VCaP (cell line): ENCODE data around the gene NPHP1.
"Not testable (repeated sequence)": the region's sequence is repeated elsewhere in the genome, so short reads cannot be mapped to it uniquely, and the experiment has no call there.

Experiments used
- H3K27ac ChIP-seq: fragments of 450-650 bp; 2 replicates; pipeline ENCODE4 v1.5.1; 2017
- CTCF ChIP-seq: fragments of 450-650 bp; conservative IDR thresholded peaks from 2 replicates; pipeline ENCODE4 v1.5.1; 2017; ENCODE audit warnings: mild to moderate bottlenecking, moderate library complexity

Gene NPHP1

GRCh38 chr2:110216803-110217202, 12.0 kb upstream of the NPHP1 start:
- no peak for TF ChIP-seq CTCF
- peak overlapping the region; percentile 25; the same call in 1 of the 2 replicates for H3K27ac ChIP-seq

DNA sequence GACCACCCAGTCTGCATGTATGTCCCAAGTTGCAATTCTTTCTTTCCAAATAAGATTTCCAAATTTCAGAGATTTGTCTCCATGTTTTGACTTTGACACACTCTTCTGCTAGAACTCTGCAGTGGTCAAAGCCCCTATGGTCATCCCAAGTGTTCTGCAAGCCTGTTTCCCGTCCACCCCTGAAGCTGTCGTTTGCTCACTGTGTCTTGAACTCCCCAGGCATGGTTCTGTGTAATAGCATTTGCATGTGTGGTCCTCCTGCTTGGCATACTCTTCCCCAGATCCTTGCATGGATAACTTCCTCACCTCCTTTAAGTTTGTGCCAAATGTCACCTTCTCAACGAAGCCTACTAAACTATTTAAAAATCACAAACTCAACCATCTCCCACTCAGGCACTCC, 11.4 kb upstream of the NPHP1 start:
- H3K27ac ChIP-seq, result no peak overlapping the region
- TF ChIP-seq CTCF, result no peak

DNA sequence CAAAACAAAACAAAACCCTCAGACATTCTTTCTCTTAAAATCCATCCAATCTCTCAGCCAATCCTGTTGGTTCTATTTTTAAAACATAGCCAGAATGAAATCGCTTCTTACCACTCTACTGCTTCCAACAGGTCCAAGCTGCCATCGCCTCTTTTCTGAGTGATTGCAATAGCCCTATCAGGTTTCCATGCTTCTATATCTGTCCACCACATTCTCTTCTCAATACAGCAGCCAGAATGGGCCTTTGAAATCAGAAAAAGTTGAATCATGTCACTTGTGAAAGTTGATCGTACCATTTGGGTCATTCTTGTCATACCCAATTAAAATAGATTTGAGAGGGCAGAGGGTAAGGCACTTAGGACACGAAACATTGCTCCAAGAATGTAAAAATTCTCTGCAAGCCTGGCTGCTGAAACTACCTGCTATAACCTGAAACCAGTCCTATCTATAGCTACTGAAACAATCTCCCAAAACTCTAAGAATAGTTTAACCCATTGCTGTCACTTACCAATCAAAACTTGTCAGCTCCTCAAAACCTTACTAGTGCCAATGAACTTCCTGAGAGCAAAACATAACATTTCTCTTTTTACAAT, 10.8 kb upstream of the NPHP1 start:
- no peak overlapping the region for H3K27ac ChIP-seq
- no peak for TF ChIP-seq CTCF

- H3K27ac ChIP-seq, result no peak overlapping the region
- no peak for TF ChIP-seq CTCF
Observed at GRCh38 chr2:110215091-110215490, 10.3 kb upstream of the NPHP1 start.

- not testable (repeated sequence) for H3K27ac ChIP-seq
Observed at GRCh38 chr2:110213522-110213921, 8.7 kb upstream of the NPHP1 start.

GRCh38 chr2:110211938-110212858, 7.4 kb upstream of the NPHP1 start, which contains the start of gene MTLN:
TSS of gene MTLN (minus strand) at chr2:110212547. CDS start at chr2:110212525, 22 bp downstream.
- H3K27ac ChIP-seq, result peak within 1 kb of the TSS; percentile 89
- TF ChIP-seq CTCF, result no peak

- no peak overlapping the region for H3K27ac ChIP-seq
- no peak for TF ChIP-seq CTCF
Observed at GRCh38 chr2:110205660-110206455, 1.0 kb upstream of the NPHP1 start.
